Activated naive CD4-positive, alpha-beta T cell treated with anti-CD3 and anti-CD28 coated beads, Interleukin-2, amount 50 U/mL, for 72 hours (primary cell): ENCODE data around the gene ANAPC2. TPM values are rescaled to one million over a fixed set of nuclear protein-coding genes. Genes with fewer than 3 reads are reported as not detected.
A peak's percentile ranks its signal among the peaks of the same experiment; 100 is the strongest.

Experiments
- ATAC-seq, 2 donors: fragments of 150-1000 bp; cut with Tn5 transposase; 2 replicates each; pipeline ENCODE4 v1.10.0; 2021; ENCODE audit warnings: mild to moderate bottlenecking in 2 of 2, moderate library complexity in 2 of 2
- DNase-seq, 2 donors: peaks; one replicate each; pipeline ENCODE4 v3.0.0; 2021 to 2022; ENCODE audit warnings: low spot score in 2 of 2
- H3K27ac Mint-ChIP-seq, 2 donors: one replicate each; pipeline ENCODE4 v1.8.0; 2022; ENCODE audit warnings: mild to moderate bottlenecking in 2 of 2, mixed read lengths in 2 of 2
- H3K36me3 Mint-ChIP-seq, 2 donors: one replicate each; pipeline ENCODE4 v1.8.0; 2022; ENCODE audit warnings: mixed read lengths in 2 of 2
- H3K9me3 Mint-ChIP-seq, 2 donors: one replicate each; pipeline ENCODE4 v1.8.0; 2022; ENCODE audit warnings: mixed read lengths in 2 of 2
- total RNA-seq, 2 donors: library from RNA; stranded (reverse); gene quantifications; one replicate each; pipeline ENCODE4 v1.2.3, GENCODE V29; 2022

Gene ANAPC2
- total RNA-seq, 2 donors from 2014 or later, result 48.1 to 68.3 TPM

DNA sequence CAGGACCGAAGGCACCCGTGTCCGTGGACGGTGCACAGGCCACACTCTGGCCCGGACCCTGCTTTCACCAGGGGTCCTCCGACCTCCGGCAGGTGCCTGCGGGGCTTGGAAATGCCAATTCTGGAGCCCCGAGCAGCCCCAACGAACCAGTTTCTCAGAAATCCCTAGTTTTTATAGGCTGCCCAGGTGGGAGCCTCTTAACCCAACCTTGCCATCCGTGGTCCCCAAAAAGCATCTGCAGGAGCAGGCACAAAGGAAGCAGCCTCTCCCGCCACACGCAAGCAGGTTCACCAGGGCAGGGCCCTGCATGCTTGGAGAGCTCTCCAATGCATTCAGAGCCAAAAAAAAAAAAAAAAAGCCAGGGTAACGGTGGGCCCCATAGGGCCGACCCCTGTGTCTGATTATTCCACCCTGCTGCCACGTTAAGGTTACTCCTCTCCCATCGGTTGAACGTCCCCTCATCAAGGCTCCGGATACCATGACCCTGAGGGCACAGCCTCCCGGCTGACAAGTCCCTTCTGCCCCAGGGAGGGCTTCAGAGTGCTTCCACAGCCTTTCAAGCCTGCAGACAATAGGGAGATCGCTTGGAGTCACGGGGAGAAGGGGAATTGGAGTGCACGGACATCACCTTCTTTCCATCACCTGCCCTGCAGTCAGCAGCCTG lies 13.0 kb upstream of the ANAPC2 start:
- Mint-ChIP-seq H3K36me3 (peaks cover 14 to 19% of the 10 kb centered on the region in 2 donors), H3K9me3 (no peaks in the 10 kb centered on the region), H3K27ac (peak overlapping the region; percentile 68 to 89)
- DNase-seq, result no peak
- no peak for ATAC-seq

DNA sequence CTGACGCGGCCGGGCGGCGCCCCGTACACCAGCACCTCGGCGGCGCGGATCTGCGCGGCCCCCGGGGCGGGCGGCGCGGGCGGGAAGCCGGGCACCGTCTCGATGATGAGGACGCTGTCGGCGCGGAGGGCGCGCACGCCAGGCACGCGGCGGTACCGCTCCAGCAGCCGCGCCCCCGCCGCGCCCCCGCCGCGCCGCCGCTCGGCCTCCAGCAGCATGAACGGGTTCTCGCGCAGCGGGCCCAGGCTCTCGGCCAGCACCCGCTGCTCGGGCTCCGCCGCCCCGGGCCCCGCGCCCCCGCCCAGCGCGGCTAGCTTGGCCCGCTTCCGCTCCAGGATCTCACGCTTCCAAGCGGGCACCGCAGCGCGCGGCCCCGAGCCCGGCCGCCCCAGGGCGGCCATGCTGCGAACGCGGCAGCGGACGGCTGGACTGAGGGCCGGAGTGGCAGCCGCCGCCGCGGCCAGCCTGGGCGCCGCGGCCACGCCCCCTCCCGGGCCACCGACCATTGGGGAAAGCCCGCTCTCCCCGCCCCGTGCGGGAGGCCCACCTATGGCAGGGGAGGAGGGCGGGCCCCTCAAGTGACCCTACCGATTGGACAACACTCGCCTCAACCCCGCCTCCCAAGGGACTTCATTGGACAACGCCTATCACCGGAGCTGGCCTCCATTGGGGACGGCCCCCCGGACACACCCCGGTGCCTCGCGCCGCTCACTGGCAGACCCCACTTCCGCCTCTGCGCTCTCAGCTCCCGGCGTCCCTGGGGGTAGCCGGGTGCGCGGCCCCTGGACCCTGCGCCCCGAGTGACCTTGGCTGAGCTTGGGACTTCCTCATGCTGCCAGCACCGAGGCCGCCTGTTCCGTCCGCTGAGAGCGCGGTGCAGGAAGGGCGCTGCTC lies 12.2 kb upstream of the ANAPC2 start, which contains the start of gene TPRN:
Gene TPRN (minus strand): TSS at position 431 of the 894 bp plus-strand sequence. CDS start 30 bp downstream, at position 401.
- Mint-ChIP-seq H3K9me3 (no peaks in the 10 kb centered on the region), H3K36me3 (peaks cover 13% of the 10 kb centered on the region in 2 donors), H3K27ac (peak within 1 kb of the TSS; percentile 68 to 89)
- DNase-seq (peak; percentile 99), ATAC-seq (peak; percentile 95 to 96)

DNA sequence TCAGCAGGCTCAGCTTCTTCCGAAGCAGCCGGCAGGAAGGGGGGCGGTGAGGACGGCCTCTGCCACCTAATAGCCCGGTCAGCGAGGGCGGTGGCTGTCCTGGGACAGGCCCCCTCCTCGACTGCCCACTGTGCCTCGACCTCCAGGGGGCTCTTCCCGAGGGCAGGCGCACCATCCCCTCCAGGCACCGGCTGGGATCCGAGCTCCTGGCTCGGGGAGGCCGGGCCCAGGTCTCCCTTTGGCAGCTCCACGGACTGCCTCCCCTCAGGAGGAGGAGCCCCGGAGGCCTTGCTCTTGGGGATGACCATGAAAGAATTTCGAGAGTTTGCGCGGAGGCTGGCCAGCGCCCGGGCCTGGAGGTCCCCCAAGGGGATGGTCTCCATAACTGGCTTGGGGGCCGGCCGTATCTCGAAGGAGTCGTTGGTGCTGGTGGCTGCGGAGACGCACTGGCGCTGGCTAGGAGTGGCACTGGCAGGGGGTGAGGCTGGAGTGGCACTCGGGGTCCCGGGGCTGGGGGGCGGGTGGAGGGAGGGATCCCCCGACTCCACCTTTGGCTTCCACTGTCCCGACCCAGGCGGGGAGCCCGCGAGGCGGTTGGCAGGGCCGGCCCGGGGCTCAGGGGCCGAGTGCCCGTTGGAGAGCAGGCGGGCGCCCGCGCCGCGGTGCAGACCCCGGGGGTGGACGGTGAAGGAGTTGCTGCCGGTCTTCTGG lies 11.2 kb upstream of the ANAPC2 start:
- Mint-ChIP-seq H3K9me3 (no peaks in the 10 kb centered on the region), H3K27ac (no peak overlapping the region), H3K36me3 (peaks cover 5 to 6% of the 10 kb centered on the region in 2 donors)
- ATAC-seq, result no peak
- no peak for DNase-seq

DNA sequence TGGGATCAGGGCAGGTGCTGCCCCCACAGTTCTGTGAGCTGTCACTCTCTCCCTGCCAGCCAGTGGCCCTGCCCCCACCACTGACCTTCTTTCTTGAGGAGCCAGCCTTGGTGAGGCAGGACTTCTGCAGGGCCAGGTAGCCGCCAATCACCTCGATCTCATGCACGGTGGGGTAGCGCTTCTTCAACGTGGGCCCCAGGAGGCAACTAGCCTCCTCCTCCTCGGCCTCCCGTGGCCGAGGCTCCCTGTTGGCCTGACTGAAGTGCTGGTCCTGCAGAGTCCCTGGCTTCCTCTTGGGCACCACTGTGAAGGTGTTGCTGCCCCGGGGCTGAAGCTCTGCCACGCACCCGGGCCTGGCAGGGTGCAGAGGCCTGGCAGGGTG lies 10.5 kb upstream of the ANAPC2 start:
- no peaks in the 10 kb centered on the region for H3K9me3 Mint-ChIP-seq
- no peak overlapping the region for H3K27ac Mint-ChIP-seq
- no peak for ATAC-seq
- no peaks in the 10 kb centered on the region for H3K36me3 Mint-ChIP-seq
- DNase-seq, result no peak

DNA sequence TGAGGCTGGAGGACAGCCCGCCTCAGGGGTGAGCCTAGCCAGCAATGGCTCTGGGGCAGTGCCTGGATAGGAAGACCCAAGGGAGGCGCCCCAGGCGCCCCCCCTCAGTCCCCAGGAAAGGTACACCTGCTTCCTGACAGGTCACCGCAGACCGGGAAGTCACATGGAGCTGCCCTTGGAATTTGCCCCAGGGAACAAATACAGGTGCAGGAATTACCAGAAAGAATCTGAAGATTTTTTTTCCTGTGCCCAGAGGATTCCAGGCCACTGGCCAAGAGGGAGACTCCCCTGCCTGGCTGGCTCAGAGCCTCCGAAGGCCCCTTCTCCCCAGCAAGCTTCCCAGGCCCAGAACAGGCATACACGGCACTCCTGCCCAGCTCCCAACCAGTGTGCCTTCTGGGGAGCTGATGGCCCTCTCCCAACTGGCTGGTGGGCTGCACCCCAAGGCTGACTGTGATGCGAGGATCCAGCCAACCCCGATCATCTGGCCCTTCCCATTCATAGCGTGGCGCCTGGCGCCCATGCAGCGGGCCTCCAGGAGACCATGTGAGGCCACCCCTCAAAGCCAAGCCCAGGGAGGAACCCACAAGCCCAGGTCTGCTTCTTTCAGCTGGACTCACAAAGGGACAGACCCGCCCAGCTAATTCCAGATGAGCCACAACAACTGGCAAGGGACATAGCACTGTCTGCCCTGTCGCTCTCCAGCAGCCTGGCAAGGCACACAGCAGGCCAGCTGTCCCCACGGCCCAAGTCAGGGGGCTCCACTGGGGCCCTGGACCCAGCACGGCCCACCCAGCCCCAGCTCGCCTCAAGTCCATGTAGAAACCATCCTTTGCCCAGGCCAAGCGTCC lies 9.9 kb upstream of the ANAPC2 start:
- ATAC-seq, result no peak
- no peak for DNase-seq
- no peak overlapping the region for H3K27ac Mint-ChIP-seq
- H3K9me3 Mint-ChIP-seq, result no peaks in the 10 kb centered on the region
- no peaks in the 10 kb centered on the region for H3K36me3 Mint-ChIP-seq

DNA sequence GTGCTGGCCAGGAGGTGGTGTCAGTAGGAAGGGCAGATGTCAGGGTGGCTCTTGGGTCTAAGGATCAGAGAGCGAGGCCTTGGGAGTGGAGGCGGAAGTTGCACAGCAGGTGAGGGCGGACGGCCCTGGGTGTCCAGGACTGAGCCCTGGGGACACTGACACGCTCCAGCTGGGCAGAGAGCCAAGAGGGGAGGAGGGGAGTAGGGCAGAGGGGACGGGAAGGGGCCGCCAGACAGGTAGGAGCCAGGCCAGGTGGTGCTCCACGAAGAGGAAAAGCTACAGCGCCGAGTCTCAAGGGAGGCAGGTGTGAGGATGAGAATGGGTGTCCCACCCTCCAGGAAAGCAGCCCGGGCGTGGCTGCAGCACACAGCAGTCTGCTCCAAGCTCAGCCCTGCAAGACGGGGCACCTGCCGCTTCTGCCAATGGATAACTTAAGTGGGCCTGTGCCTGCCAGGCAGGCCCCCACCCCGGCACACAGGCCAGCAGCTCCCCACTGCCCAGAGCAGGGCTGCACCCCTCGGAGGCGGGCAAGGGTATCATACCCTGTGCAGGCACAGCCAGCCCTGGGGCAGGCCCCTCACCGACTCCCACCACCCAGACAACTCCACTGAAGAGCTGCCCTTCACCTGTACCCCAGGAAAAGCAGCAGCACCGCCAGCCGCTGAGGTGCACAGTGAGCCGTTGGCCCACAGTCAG lies 7.3 kb upstream of the ANAPC2 start:
- H3K27ac Mint-ChIP-seq, result no peak overlapping the region
- DNase-seq (no peak), ATAC-seq (no peak)
- H3K9me3 Mint-ChIP-seq, result no peaks in the 10 kb centered on the region
- no peaks in the 10 kb centered on the region for H3K36me3 Mint-ChIP-seq

DNA sequence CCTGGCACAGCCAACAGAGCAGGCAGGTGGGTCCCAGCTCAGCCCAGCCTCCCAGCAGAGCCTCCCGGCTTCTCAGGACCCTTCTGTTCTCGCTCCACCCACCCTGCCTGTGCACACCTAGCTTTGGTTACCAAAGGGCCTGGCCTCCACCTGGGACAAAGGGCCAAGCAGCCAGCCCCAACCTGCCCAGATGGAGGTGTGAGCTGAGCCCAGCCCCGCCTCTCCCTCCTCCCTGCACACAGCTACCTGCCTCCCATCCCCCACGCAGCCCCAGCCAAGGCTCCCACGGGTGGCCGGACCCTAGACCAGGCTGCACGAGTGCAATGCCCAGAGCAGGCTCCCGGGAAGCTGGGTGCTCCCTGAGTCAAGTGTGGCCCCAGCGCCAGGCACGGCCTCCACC lies 6.5 kb upstream of the ANAPC2 start:
- ATAC-seq (no peak), DNase-seq (no peak)
- no peak overlapping the region for H3K27ac Mint-ChIP-seq
- H3K36me3 Mint-ChIP-seq, result no peaks in the 10 kb centered on the region
- H3K9me3 Mint-ChIP-seq, result no peaks in the 10 kb centered on the region

DNA sequence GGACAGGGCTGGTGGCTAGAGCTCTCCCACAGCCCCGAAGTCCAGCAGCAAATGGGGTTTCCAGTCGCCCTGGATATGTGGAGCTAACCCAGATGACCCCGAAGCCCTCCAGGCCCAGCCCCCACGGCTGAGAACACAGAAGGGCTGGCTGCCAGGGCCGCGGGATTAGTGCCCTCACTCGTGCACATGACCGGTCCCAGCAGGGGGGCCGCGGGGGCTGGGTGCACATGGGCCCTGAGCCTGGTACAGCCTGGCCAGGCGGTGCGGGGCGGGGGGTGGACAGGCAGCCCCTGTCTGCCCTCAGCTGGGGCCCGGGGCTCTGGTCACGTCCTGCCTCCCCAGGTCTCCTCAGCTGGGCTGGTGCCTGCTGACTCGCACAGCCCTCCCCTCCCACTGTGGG lies 6.0 kb upstream of the ANAPC2 start:
- no peaks in the 10 kb centered on the region for H3K36me3 Mint-ChIP-seq
- DNase-seq, result no peak
- no peaks in the 10 kb centered on the region for H3K9me3 Mint-ChIP-seq
- H3K27ac Mint-ChIP-seq, result no peak overlapping the region
- no peak for ATAC-seq

DNA sequence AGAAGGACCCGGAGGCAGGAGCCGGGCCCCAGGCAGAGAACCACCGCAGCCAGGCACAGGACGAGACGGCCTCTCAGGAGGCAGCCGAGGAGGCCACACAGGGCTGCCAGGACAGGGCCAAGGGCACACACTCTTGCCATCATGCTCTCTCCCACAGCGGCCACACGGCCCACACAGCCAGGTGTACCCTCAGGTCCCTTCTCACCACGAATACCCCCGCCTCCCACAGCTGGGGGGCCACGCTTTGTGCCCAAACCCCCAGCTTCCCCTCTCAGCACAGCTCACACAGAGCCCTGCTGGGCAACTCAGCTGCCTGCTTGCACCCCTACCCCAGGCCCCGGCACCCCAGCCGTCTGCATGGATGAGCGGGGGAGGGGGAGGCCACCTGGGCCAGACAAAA lies 5.4 kb upstream of the ANAPC2 start:
- Mint-ChIP-seq H3K36me3 (no peaks in the 10 kb centered on the region), H3K9me3 (no peaks in the 10 kb centered on the region), H3K27ac (no peak overlapping the region)
- DNase-seq, result no peak
- no peak for ATAC-seq

DNA sequence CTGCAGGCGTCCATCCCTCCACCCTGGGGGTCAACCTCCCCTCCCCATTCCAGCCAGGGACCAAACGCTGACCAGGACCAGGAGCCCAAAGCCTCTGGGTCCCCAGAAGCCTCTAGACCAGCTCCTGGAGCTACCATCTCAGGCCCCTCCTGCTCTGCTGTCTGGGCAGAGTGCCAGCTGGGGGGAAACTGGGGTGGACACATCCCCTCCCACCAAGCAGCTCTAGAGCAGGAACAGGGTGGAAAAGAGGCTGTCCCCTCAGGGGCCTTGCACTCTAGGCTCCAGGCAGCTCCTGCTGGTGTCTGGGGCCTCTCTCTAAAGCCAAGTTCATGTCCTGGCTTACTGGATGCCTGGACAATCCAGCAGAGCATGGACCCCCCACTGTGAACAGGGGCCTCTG lies 4.5 kb upstream of the ANAPC2 start:
- no peak for DNase-seq
- Mint-ChIP-seq H3K27ac (no peak overlapping the region), H3K9me3 (no peaks in the 10 kb centered on the region), H3K36me3 (no peaks in the 10 kb centered on the region)
- ATAC-seq, result no peak

DNA sequence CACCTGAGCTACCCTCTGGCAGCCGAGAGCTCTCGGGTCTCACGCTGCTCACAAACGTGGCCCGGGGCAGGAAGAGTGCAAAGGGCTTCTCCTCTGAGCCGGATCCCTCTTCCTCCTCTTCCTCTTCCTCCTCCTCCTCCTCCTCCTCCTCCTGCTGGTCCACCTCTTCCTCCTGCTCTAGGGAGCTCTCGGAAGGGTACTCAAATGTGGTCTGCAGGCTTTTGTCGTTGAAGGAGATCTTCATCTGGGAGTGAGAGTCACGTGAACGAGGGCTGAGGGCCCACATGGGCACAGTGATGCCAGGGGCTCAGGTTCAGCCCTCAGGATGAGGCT lies 4.1 kb upstream of the ANAPC2 start:
- Mint-ChIP-seq H3K36me3 (peaks cover 0 to 4% of the 10 kb centered on the region in 2 donors), H3K27ac (no peak overlapping the region), H3K9me3 (no peaks in the 10 kb centered on the region)
- DNase-seq (no peak), ATAC-seq (no peak)

DNA sequence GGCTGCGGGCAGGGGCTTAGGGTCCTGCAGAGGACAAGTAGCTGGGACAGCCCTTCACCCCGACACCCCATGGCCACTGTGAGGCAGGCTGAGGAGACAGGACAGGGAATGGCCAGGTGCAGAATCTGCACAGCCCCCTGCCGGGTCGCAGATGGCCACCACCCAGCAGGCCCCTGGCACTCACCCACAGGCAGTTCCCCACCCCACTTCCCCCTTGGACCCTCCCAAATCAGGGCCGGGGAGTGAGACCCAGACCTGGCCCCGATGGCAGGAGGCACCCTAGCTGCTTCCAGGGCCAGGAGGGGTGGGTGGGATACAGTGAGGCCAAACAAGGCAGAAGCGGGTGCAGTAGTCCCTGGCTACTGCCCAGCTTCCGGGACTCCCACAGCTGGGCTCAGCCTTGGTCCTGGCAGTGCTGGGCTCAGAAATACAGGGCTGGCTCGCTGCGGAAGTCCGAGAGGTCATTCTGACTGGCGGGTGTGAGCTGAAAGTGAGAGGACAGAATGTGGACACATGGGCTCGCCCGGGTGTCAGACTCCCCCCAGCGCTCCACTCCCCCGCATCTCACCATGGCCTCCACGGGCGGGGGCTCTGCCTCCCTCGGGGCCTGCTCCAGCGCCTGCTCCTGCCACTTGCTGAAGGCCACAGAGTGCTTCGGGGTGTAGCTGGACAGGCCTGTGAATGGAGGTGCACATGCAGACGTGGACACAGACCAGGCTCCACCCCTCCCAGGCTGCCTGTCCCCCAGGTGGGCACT lies 3.5 kb upstream of the ANAPC2 start:
- no peaks in the 10 kb centered on the region for H3K9me3 Mint-ChIP-seq
- ATAC-seq, result no peak
- no peak overlapping the region for H3K27ac Mint-ChIP-seq
- peaks cover 0 to 10% of the 10 kb centered on the region in 2 donors for H3K36me3 Mint-ChIP-seq
- no peak for DNase-seq

DNA sequence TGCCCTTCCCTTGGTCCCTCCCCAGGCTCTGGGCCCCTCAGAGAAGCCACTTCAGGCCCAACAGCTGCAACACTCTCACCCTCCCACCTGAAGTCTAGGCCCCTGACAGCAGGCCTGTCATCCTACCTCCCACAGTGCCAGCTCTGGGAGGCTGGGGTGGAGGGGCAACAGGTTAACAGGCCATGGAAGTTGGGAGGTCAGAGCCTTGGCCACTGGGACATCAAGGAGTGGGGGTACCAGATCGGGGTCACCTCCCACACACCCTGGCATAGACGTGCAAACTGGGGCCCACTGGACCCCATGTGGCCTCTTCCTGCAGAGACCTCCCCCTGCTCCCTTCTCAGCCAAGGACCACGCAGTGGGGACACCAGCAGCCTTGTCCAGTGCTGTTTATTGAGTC lies 2.9 kb upstream of the ANAPC2 start:
- Mint-ChIP-seq H3K27ac (no peak overlapping the region), H3K36me3 (peaks cover 0 to 11% of the 10 kb centered on the region in 2 donors), H3K9me3 (no peaks in the 10 kb centered on the region)
- ATAC-seq, result no peak
- no peak for DNase-seq

DNA sequence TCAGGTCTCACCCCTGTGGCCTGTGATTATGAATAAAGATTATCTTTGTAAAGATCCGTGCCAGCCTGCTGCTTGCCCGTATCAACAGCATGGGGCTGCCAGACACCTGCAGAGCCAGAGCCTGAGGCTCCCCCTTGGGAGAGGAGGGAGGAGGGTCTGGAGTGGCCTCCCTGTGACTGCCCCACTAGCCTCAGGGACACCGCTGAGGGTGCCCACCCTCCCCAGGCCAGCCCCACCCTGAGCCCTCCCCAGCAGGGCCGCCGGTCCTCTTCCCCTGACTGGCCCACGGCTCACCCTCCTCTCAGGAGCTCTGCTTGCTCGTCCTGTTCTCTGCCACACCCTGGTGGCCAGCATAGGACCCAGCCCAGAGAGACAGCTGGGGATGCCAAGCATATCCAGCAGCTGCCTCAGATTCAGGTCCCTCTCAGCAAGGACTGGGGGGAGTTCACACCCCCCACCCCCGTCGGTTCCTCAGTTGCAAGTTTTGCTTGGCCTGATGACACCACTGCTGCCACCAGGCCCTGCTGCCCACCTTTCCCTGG lies 2.0 kb upstream of the ANAPC2 start:
- peak overlapping the region; percentile 46 to 94 for H3K27ac Mint-ChIP-seq
- peaks cover 0 to 11% of the 10 kb centered on the region in 2 donors for H3K36me3 Mint-ChIP-seq
- H3K9me3 Mint-ChIP-seq, result no peaks in the 10 kb centered on the region
- ATAC-seq (no peak), DNase-seq (no peak)
